ENCODE data around the gene H6PD. TPM values are rescaled to one million over a fixed set of nuclear protein-coding genes. Genes with fewer than 3 reads are reported as not detected.

Gene H6PD
- total and polyA plus RNA-seq, 2 experiments from 2014 or later, result 1.2 to 4.7 TPM

GRCh38 chr1:9241891-9242290 lies 7.3 kb downstream of the H6PD start:
- H3K4me3 Mint-ChIP-seq, result no peak overlapping the region
- Histone ChIP-seq H4K20me1 (replicated peaks; ENCODE audit: insufficient read depth) (no peaks in the 10 kb centered on the region), H3K27ac (ENCODE audit: low read depth) (no peak overlapping the region), H3K36me3 (ENCODE audit: insufficient read depth) (no peaks in the 10 kb centered on the region), H2AFZ (no peak overlapping the region), H3K9me2 (ENCODE audit: insufficient read depth) (no peaks in the 10 kb centered on the region), H3K4me1 (ENCODE audit: insufficient read depth) (peaks cover 25% of the 10 kb centered on the region), H3K27me3 (ENCODE audit: insufficient read depth) (no peaks in the 10 kb centered on the region), H3K4me3 (no peak overlapping the region), H3F3A (replicated peaks; ENCODE audit: low read depth) (0 out of 2 replicates have a peak, but pooled peaks cover 2% of the 10 kb centered on the region), H3K79me2 (replicated peaks; ENCODE audit: insufficient read depth) (no peaks in the 10 kb centered on the region), H3K4me2 (0 out of 2 replicates have a peak overlapping the region, but pooled peaks have one; percentile 59)
- DNase-seq (ENCODE audit: low spot score) (no peak), ATAC-seq (no peak)
- H3K27me3 Mint-ChIP-seq (ENCODE audit: insufficient read depth, low read depth, poor library complexity), result peaks cover 12% of the 10 kb centered on the region
- TF ChIP-seq, protein P1, sequence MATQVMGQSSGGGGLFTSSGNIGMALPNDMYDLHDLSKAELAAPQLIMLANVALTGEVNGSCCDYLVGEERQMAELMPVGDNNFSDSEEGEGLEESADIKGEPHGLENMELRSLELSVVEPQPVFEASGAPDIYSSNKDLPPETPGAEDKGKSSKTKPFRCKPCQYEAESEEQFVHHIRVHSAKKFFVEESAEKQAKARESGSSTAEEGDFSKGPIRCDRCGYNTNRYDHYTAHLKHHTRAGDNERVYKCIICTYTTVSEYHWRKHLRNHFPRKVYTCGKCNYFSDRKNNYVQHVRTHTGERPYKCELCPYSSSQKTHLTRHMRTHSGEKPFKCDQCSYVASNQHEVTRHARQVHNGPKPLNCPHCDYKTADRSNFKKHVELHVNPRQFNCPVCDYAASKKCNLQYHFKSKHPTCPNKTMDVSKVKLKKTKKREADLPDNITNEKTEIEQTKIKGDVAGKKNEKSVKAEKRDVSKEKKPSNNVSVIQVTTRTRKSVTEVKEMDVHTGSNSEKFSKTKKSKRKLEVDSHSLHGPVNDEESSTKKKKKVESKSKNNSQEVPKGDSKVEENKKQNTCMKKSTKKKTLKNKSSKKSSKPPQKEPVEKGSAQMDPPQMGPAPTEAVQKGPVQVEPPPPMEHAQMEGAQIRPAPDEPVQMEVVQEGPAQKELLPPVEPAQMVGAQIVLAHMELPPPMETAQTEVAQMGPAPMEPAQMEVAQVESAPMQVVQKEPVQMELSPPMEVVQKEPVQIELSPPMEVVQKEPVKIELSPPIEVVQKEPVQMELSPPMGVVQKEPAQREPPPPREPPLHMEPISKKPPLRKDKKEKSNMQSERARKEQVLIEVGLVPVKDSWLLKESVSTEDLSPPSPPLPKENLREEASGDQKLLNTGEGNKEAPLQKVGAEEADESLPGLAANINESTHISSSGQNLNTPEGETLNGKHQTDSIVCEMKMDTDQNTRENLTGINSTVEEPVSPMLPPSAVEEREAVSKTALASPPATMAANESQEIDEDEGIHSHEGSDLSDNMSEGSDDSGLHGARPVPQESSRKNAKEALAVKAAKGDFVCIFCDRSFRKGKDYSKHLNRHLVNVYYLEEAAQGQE (IDR thresholded peaks at IDR 0.05; ENCODE audit: unreplicated experiment), result no peak
- TF ChIP-seq ZNF114 (CRISPR knock-in tag; IDR thresholded peaks at IDR 0.05) (no peak), ZNF331 (CRISPR knock-in tag; IDR thresholded peaks at IDR 0.05; ENCODE audit: low read depth) (no peak), CTCF (conservative IDR thresholded peaks at IDR 0.05; ENCODE audit: low read depth in 2 of 2) (no peak), STAT1 (IDR thresholded peaks at IDR 0.05; ENCODE audit: unreplicated experiment) (no peak), EZH2phosphoT487 (IDR thresholded peaks at IDR 0.05; ENCODE audit: unreplicated experiment) (no peak), CREB1 (CRISPR knock-in tag; IDR thresholded peaks at IDR 0.05; ENCODE audit: low read depth) (no peak), NANOG (IDR thresholded peaks at IDR 0.05; ENCODE audit: borderline replicate concordance) (no peak), EZH2 (IDR thresholded peaks at IDR 0.05; ENCODE audit: low read depth, unreplicated experiment) (no peak), JUNB (IDR thresholded peaks at IDR 0.05; ENCODE audit: unreplicated experiment) (no peak), POLR2AphosphoS5 (IDR thresholded peaks at IDR 0.05; ENCODE audit: low read depth) (no peak)
- TF ChIP-seq, protein P2, sequence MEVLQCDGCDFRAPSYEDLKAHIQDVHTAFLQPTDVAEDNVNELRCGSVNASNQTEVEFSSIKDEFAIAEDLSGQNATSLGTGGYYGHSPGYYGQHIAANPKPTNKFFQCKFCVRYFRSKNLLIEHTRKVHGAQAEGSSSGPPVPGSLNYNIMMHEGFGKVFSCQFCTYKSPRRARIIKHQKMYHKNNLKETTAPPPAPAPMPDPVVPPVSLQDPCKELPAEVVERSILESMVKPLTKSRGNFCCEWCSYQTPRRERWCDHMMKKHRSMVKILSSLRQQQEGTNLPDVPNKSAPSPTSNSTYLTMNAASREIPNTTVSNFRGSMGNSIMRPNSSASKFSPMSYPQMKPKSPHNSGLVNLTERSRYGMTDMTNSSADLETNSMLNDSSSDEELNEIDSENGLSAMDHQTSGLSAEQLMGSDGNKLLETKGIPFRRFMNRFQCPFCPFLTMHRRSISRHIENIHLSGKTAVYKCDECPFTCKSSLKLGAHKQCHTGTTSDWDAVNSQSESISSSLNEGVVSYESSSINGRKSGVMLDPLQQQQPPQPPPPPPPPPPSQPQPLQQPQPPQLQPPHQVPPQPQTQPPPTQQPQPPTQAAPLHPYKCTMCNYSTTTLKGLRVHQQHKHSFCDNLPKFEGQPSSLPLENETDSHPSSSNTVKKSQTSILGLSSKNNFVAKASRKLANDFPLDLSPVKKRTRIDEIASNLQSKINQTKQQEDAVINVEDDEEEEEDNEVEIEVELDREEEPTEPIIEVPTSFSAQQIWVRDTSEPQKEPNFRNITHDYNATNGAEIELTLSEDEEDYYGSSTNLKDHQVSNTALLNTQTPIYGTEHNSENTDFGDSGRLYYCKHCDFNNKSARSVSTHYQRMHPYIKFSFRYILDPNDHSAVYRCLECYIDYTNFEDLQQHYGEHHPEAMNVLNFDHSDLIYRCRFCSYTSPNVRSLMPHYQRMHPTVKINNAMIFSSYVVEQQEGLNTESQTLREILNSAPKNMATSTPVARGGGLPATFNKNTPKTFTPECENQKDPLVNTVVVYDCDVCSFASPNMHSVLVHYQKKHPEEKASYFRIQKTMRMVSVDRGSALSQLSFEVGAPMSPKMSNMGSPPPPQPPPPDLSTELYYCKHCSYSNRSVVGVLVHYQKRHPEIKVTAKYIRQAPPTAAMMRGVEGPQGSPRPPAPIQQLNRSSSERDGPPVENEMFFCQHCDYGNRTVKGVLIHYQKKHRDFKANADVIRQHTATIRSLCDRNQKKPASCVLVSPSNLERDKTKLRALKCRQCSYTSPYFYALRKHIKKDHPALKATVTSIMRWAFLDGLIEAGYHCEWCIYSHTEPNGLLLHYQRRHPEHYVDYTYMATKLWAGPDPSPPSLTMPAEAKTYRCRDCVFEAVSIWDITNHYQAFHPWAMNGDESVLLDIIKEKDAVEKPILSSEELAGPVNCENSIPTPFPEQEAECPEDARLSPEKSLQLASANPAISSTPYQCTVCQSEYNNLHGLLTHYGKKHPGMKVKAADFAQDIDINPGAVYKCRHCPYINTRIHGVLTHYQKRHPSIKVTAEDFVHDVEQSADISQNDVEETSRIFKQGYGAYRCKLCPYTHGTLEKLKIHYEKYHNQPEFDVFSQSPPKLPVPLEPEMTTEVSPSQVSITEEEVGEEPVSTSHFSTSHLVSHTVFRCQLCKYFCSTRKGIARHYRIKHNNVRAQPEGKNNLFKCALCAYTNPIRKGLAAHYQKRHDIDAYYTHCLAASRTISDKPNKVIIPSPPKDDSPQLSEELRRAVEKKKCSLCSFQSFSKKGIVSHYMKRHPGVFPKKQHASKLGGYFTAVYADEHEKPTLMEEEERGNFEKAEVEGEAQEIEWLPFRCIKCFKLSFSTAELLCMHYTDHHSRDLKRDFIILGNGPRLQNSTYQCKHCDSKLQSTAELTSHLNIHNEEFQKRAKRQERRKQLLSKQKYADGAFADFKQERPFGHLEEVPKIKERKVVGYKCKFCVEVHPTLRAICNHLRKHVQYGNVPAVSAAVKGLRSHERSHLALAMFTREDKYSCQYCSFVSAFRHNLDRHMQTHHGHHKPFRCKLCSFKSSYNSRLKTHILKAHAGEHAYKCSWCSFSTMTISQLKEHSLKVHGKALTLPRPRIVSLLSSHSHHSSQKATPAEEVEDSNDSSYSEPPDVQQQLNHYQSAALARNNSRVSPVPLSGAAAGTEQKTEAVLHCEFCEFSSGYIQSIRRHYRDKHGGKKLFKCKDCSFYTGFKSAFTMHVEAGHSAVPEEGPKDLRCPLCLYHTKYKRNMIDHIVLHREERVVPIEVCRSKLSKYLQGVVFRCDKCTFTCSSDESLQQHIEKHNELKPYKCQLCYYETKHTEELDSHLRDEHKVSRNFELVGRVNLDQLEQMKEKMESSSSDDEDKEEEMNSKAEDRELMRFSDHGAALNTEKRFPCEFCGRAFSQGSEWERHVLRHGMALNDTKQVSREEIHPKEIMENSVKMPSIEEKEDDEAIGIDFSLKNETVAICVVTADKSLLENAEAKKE (CRISPR knock-in tag; IDR thresholded peaks at IDR 0.05), result no peak
- TF ChIP-seq, protein P3, sequence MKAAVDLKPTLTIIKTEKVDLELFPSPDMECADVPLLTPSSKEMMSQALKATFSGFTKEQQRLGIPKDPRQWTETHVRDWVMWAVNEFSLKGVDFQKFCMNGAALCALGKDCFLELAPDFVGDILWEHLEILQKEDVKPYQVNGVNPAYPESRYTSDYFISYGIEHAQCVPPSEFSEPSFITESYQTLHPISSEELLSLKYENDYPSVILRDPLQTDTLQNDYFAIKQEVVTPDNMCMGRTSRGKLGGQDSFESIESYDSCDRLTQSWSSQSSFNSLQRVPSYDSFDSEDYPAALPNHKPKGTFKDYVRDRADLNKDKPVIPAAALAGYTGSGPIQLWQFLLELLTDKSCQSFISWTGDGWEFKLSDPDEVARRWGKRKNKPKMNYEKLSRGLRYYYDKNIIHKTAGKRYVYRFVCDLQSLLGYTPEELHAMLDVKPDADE (IDR thresholded peaks at IDR 0.05), result no peak
- H3K4me1 Mint-ChIP-seq, result peaks cover 33% of the 10 kb centered on the region
- H3K9me3 Mint-ChIP-seq, result no peaks in the 10 kb centered on the region
- H3K27ac Mint-ChIP-seq, result no peak overlapping the region
- no peaks in the 10 kb centered on the region; the same call in 2 of the 3 replicates for H3K36me3 Mint-ChIP-seq (ENCODE audit: low read depth)
